K562 (cell line): ENCODE results near the gene GHITM. TPM values are rescaled to one million over a fixed set of nuclear protein-coding genes. Genes with fewer than 3 reads are reported as not detected.
"Not testable (repeated sequence)": the region's sequence is repeated elsewhere in the genome, so short reads cannot be mapped to it uniquely, and the experiment has no call there.

Source experiments
- ATAC-seq: fragments of 200-7000 bp; cut with Tn5 transposase; 3 replicates; pipeline ENCODE4 v1.9.1; 2020; ENCODE audit warnings: moderate library complexity
- BruUV-seq: library from RNA; stranded (reverse); fragments of 400-500 nt; replicated peaks from 2 replicates; lab custom pipeline; 2021; lab: Mats Ljungman, UMichigan
- CTCF ChIA-PET: fragments of 300-600 bp; formaldehyde crosslinking; extraction: SDS; loops from one replicate; lab custom pipeline; 2021; ENCODE audit warnings: low intra/inter-chr PET ratio; lab: Yijun Ruan, JAX
- POLR2A ChIA-PET: fragments of 300-600, 350-650 bp; sonication (Branson Sonifier 250); formaldehyde crosslinking; extraction: SDS; loops from one replicate; lab custom pipeline; 2021; ENCODE audit warnings: antibody characterized with exemption, inconsistent platforms; lab: Yijun Ruan, JAX
- DNase-seq, 4 experiments: peaks; one replicate each; pipeline versions ENCODE4 v3.0.0 to v3.0.0-alpha.2; 2011 to 2018; ENCODE audit warnings: low spot score in 3 of 4, mixed read lengths in 3 of 4; ENCODE audit errors: extremely low read depth in 1 of 4
- FAIRE-seq: peaks from 2 replicates; lab custom pipeline; 2011; peaks lifted over from hg19 to GRCh38; lab: Jason Lieb, UNC
- H2AFZ ChIP-seq: 2 replicates; pipeline ENCODE4 v1.6.0; 2011; ENCODE audit warnings: low read depth, low read length, control low read depth, inconsistent platforms
- H3K27ac ChIP-seq: fragments of 200-600 bp; 3 replicates; pipeline ENCODE4 v1.8.0; 2011; ENCODE audit warnings: low read depth, mild to moderate bottlenecking, control low read depth, inconsistent platforms, low read length, moderate library complexity, mixed read lengths; ENCODE audit errors: extremely low read depth
- H3K27me3 ChIP-seq, 2 experiments: fragments of 300-600 bp in 1 of 2; 2 replicates in 1 of 2; 3 replicates in 1 of 2; pipeline versions ENCODE4 v1.6.0 to v1.8.0; 2011; ENCODE audit warnings: inconsistent platforms in 2 of 2, low read length in 2 of 2, mild to moderate bottlenecking in 1 of 2, mixed read lengths in 1 of 2, moderate library complexity in 1 of 2; ENCODE audit not compliant: control insufficient read depth in 2 of 2, insufficient read depth in 2 of 2
- H3K36me3 ChIP-seq: fragments of 300-600 bp; 3 replicates; pipeline ENCODE4 v1.8.0; 2011; ENCODE audit warnings: mild to moderate bottlenecking, low read length, inconsistent platforms; ENCODE audit not compliant: control insufficient read depth, insufficient read depth
- H3K4me1 ChIP-seq, 2 experiments: fragments of 200-600 bp in 1 of 2; replicated peaks in 1 of 2; 2 replicates in 1 of 2; 3 replicates in 1 of 2; pipeline versions ENCODE4 v1.5.1 to v1.8.0; 2011; ENCODE audit warnings: inconsistent platforms in 2 of 2, low read length in 2 of 2, mild to moderate bottlenecking in 1 of 2, mixed read lengths in 1 of 2, moderate library complexity in 1 of 2; ENCODE audit not compliant: control insufficient read depth in 2 of 2, insufficient read depth in 2 of 2
- H3K4me2 ChIP-seq: 2 replicates; pipeline ENCODE4 v1.6.1; 2011; ENCODE audit warnings: low read length, control low read depth, inconsistent platforms, mixed read lengths; ENCODE audit not compliant: insufficient read depth
- H3K4me3 ChIP-seq: fragments of 200-600 bp; sonication (generic), shearing (Covaris generic); 2 replicates; pipeline ENCODE4 v1.5.1; 2016; ENCODE audit warnings: control low read depth, inconsistent platforms
- H3K79me2 ChIP-seq: fragments of 200-600 bp; 3 replicates; pipeline ENCODE4 v1.8.0; 2011; ENCODE audit warnings: low read length, inconsistent platforms; ENCODE audit not compliant: control insufficient read depth, insufficient read depth
- H3K9ac ChIP-seq, 2 experiments: 2 replicates each; pipeline versions ENCODE4 v1.6.0 to v1.6.1; 2011; ENCODE audit warnings: low read depth in 2 of 2, low read length in 2 of 2, control low read depth in 1 of 2, inconsistent platforms in 1 of 2, mild to moderate bottlenecking in 1 of 2, mixed read lengths in 1 of 2; ENCODE audit not compliant: insufficient read depth in 1 of 2
- H3K9me1 ChIP-seq: one replicate; pipeline ENCODE4 v1.6.0; 2011; ENCODE audit warnings: inconsistent platforms, mild to moderate bottlenecking, low read length, moderate library complexity; ENCODE audit not compliant: control insufficient read depth, insufficient read depth
- H3K9me3 ChIP-seq: replicated peaks from 2 replicates; pipeline ENCODE4 v1.5.1; 2011; ENCODE audit warnings: low read depth, low read length, inconsistent platforms; ENCODE audit not compliant: control insufficient read depth, insufficient read depth
- H4K20me1 ChIP-seq: replicated peaks from 2 replicates; pipeline ENCODE4 v1.6.1; 2011; ENCODE audit warnings: low read length, inconsistent platforms, mixed read lengths; ENCODE audit not compliant: control insufficient read depth, insufficient read depth
- WGBS: fragments of 100-300 bp; shearing (Covaris generic); methylation state at CpG from one replicate; pipeline ENCODE4 v1.1.6; 2016; ENCODE audit warnings: low coverage, mixed read lengths; ENCODE audit not compliant: insufficient coverage; ENCODE audit errors: missing lambda C conversion rate; 5-methylcytosine and 5-hydroxymethylcytosine counted together
- in situ Hi-C: fragments of 300-500 bp; cut with MboI; formaldehyde crosslinking; loops from 4 replicates; pipeline ENCODE4 v1.15.0; 2018; ENCODE audit warnings: inconsistent platforms, mixed read lengths
- intact Hi-C: fragments of 100-400 bp; cut with micrococcal nuclease; formaldehyde crosslinking; loops from 2 replicates; pipeline ENCODE4 v1.14.2; 2022
- polyA plus RNA-seq, 8 experiments: library from polyadenylated mRNA; depleted of rRNA in 4 of 8; stranded (reverse) in 5 of 8; unstranded in 3 of 8; fragments of >200 nt; fragmentation: Nextera tagmentation in 2 of 8; fragmentation: Illumina TruSeq in 1 of 8; extraction: Ambion mirVana in 2 of 8; extraction: Trizol in 1 of 8; gene quantifications; 2 replicates each; pipeline versions ENCODE4 v1.2.1 to v1.2.3, GENCODE V29; 2011 to 2014; ENCODE audit warnings: inconsistent platforms in 1 of 8, missing spikeins in 1 of 8
- total RNA-seq, 7 experiments: library from RNA; depleted of rRNA in 6 of 7; stranded (reverse); fragments of >200 nt in 6 of 7; fragmentation: Illumina TruSeq in 2 of 7; extraction: Trizol in 2 of 7; gene quantifications; 2 replicates each; pipeline versions ENCODE4 v1.2.1 to v1.2.3, GENCODE V29; 2011 to 2021; ENCODE audit warnings: low replicate concordance in 1 of 7

GHITM gene
- total and polyA plus RNA-seq, 9 of the 15 experiments (the other 6 are each of a cell fraction or from before 2014, with no cell fraction given), result 322 to 1,258 (median 386) TPM

- intact Hi-C loops, H3K9ac ChIP-seq, FAIRE-seq, H3K4me1 ChIP-seq, H2AFZ ChIP-seq, H3K9me3 ChIP-seq, BruUV-seq, H3K79me2 ChIP-seq, H3K4me3 ChIP-seq, H4K20me1 ChIP-seq, ATAC-seq, CTCF ChIA-PET, DNase-seq, H3K9me1 ChIP-seq, in situ Hi-C loops, H3K4me2 ChIP-seq, H3K36me3 ChIP-seq, H3K27ac ChIP-seq: not testable (repeated sequence)
- H3K27me3 ChIP-seq, result peaks cover 21 to 26% of the 10 kb centered on the region in 2 experiments; a peak in 4 of 5 replicates
- 0% methylated on average over 2 of the region's 2 CpGs for WGBS
- POLR2A ChIA-PET, result interaction anchor here (1.3 kb wide), 1 partner anchor 13 kb away, joined by 3 read pairs; no protein-coding TSS in a partner anchor
Measured at GRCh38 chr10:84171237-84171636, 31.9 kb downstream of the GHITM start.

DNA sequence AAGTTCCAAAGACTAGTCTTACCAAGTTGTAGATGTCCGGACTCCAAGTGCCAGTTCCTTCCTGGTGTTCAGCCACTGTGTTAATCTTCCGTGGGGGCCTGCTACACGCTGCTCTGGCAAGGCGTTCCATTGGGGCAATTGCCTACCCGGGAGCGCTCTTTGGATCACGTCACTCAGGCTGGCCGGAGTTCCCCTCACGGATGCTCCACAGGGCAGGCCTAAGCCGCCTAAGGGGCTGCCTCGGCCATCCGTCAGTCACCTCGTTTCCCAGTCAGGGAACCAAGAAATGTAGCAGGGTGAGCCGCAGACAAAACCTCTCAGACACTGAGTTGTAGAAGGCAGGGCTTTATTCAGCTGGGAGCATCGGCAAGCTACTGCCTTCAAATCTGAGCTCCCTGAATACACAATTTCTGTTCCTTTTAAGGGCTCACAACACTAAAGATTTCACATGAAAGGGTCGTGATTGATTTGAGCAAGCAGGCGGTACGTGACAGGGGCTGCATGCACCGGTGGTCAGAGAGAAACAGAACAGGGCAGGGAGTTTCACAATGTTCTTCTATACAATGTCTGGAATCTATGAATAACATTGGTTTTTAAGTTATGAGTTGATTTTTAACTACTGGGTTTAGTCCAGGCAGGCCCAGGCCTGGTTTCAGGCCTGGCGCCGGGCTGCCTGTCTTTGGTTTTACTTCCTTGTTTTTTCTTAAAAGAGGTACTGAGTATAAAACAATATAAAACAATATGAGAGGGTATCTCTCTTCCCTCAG, 32.6 kb downstream of the GHITM start:
- H3K36me3 ChIP-seq, H2AFZ ChIP-seq, in situ Hi-C loops, CTCF ChIA-PET, H3K9ac ChIP-seq, intact Hi-C loops, H3K9me1 ChIP-seq, BruUV-seq, DNase-seq, FAIRE-seq, ATAC-seq, H4K20me1 ChIP-seq, H3K9me3 ChIP-seq, H3K4me3 ChIP-seq, H3K79me2 ChIP-seq, H3K4me2 ChIP-seq, H3K27ac ChIP-seq, H3K4me1 ChIP-seq: not testable (repeated sequence)
- POLR2A ChIA-PET, result interaction anchor here (0.5 to 0.6 kb wide), 2 partner anchors 30 to 48 kb away, joined by 3 to 4 read pairs; no protein-coding TSS in a partner anchor
- H3K27me3 ChIP-seq, result peaks cover 17 to 21% of the 10 kb centered on the region in 2 experiments; a peak in 4 of 5 replicates
- 8% methylated on average over 19 of the region's 21 CpGs for WGBS
